Stimulated activated CD4-positive, alpha-beta T cell treated with anti-CD3 and anti-CD28 coated beads, TNF-alpha, amount 100 ng/mL, for 48 hours (primary cell): Measurements from ENCODE around the gene TMEM190.
A peak's percentile ranks its signal among the peaks of the same experiment; 100 is the strongest.
"Not testable (repeated sequence)": the region's sequence is repeated elsewhere in the genome, so short reads cannot be mapped to it uniquely, and the experiment has no call there.

Experiments
- DNase-seq, 3 donors: peaks; one replicate each; pipeline ENCODE4 v3.0.0-alpha.2; 2020; ENCODE audit warnings: low read depth in 3 of 3

The TMEM190 gene

GRCh38 chr19:55391191-55391670 lies 14.6 kb downstream of the TMEM190 start:
- DNase-seq = no peak

GRCh38 chr19:55391702-55392615 lies 15.3 kb downstream of the TMEM190 start:
- no peak for DNase-seq

- no peak for DNase-seq
Observed at GRCh38 chr19:55392820-55393761, 16.5 kb downstream of the TMEM190 start.

GRCh38 chr19:55398200-55398925 lies 21.7 kb downstream of the TMEM190 start:
- no peak for DNase-seq

DNA sequence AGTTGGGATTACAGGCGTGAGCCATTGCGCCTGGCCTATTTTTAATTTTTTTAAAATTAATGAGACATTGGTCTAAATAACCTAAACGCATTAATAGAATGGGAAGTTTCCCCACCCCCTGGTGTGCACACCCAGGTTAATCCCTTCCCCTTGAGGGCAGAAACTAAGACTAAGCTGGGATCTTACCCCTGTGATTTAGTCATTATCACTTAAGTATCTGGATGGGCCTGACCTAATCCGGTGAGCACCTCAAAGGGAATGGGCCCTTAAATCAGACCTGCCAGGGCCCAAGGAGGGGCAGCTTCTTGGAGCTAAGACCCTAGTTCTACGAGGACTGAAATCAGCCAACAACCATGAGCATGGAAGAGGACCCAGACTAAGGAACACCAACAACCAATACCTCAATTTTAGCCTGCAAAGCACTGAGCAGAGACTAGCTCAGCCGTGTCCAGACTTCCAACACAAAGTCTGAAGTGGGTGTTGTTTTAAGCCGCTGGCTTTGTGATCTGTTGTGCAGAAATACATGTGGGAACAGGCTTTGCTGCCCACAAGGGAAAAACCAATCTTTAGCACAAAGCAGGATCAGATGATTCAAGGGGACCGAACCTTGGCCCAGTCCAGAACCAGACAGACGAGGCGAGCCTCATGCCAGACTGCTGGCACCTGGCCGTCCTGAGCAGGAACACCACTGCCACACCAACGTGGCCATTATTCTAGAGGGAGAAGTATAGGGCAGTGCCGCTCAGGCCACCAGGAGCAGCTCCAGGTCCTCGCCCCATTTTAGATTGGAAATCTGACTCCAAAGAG lies 23.9 kb downstream of the TMEM190 start:
- DNase-seq = no peak

DNA sequence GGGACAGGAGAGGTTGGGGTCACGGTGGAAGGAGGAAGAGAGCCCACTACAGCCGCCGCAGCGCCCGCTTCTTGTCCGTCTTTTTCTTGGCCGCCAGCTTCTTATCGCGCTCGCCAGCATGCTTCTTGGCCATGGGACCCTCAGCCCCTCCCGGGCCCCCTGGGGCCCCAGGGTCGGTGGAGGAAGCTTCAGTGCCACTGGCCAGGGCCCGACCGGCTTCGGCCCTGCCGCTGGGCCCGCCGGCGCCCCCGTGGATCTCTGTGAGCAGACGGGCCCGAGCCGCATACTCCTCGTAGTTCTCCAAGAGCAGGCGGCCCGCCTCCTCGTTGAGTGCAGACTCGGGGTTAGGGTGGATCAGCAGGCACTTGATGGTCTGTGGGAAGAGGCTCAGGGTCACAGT lies 24.8 kb downstream of the TMEM190 start:
- not testable (repeated sequence) for DNase-seq

DNA sequence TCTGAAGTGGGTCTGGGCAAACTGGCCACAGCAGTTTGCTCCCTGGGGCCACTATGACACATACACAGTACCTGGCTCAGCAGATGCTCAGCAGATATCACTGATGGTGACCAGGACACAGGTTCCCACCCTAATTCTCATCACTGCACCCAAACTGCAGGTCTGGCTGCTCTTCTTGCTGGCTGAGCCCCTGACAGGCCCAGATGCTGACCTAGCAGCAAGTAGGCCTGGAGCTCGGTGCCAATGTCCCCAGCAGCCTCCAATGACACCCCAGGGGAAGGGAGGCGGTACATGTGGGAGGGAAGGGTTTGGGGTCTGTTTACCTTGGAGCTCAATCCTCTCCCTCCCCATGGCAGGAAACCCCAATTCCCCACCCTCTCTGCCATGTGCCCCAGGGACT lies 25.9 kb downstream of the TMEM190 start:
- DNase-seq = no peak

- no peak for DNase-seq
Observed at GRCh38 chr19:55405638-55406037, 29.0 kb downstream of the TMEM190 start.

GRCh38 chr19:55406091-55406825 lies 29.6 kb downstream of the TMEM190 start:
- no peak for DNase-seq

DNA sequence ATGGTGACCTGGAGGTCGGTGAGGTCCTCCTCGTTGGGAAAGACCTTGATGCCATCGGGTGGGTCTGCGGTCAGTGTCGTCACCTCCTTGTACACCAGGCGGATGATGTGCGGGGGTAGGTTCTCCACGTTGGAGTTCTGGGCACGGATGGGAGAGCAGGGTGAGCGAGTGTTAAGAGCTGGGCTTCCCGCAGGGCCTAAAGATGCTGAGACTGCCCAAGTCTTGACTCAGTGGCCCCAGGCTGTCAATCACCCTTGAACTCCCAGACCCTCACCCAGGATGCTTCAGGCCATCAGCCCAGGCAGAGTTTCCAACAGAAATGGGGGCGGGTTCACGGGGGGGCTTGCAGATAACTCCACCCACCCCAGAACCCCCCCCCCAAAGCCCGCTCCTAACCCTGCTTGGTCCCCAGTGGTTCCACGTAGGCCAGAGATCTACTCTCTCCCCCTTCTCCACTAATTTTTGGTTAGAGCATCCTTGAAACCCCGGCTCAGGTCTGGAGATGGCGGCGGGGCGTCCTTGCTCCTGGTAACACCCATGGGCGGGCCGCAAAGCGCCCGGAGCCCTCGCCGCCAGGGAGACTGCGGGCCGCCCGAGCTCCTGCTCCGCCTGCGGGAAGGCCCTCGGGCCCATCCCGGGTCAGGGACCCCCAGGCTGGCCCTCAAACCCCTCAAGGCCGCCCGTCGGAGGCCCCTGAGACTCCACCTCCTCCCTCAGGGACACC lies 30.4 kb downstream of the TMEM190 start:
- no peak for DNase-seq

DNA sequence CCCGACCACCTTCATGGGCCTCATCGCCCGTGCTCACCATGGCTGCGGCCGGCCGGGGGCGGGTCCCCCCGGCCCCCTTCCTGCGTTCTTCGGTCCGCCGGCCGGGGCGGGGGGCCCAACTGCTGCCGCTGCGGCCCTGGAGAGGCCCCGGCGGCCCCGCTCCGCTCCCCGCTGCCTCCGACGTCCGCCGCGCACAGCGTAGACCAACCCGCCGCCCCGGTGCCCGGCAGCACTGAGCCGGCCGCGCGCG lies 30.8 kb downstream of the TMEM190 start, which contains the start of gene UBE2S:
Gene UBE2S, minus strand, starts transcription at position 239 of the 250 bp plus-strand sequence. Its CDS starts 199 bp downstream, at position 40.
- not testable (repeated sequence) for DNase-seq

DNA sequence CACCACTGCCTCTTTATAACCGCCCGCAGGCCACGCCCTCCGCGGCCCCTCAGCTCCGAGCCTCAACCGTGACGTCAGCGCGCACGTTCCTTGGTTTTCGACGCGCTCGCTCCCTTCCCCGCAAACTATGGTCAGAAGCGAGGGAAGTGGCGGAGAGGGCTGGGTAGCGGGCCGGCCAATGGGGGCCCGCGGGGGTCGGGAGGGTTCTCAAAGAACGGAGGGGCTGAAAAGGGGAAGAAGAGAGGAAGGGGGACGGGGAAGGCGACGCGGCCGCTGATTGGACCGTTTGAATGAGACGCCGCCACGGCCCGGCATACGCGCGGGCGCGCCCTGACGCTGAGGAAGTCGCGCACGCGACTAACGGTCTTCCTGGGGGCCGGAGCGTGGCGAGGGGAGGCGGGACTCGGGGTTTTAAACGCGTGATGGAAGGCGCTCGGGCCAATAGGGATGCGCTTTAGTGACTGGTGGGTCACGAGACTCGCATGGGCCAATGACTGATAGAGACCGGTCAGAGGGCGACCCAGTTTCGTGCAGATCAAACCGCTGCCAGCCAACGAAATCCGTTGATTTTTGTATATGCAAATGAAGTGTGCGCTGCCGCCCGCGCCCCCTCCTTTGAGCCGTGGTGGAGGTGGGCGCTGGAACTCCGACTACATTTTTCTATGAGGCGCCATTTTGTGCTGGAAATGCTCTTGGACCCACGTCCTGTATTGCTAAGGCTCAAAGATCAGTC lies 31.3 kb downstream of the TMEM190 start:
- DNase-seq = peak; percentile 92 to 97 (median 95)

GRCh38 chr19:55408533-55408872 lies 31.9 kb downstream of the TMEM190 start:
- no peak for DNase-seq

DNA sequence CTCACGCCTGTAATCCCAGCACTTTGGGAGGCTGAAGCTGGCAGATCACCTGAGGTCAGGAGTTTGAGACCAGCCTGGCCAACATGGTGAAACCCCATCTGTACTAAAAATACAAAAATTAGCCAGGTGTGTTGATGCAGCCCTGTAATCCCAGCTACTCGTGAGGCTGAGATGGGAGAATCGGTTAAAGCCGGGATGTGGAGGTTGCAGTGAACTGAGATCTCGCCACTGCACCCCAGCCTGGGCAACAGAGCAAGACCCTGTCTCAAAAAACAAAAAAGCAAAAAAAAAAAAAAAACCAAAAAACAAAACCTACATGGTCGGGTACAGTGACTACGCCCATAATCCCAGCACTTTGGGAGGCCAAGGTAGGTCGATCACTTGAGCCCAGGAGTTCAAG lies 32.6 kb downstream of the TMEM190 start:
- not testable (repeated sequence) for DNase-seq

GRCh38 chr19:55410168-55410567 lies 33.5 kb downstream of the TMEM190 start:
- no peak for DNase-seq

GRCh38 chr19:55418185-55418584 lies 41.6 kb downstream of the TMEM190 start:
- peak in 1 of 3 donors; percentile 43 for DNase-seq

- DNase-seq = no peak
Observed at GRCh38 chr19:55419103-55419502, 42.5 kb downstream of the TMEM190 start.

DNA sequence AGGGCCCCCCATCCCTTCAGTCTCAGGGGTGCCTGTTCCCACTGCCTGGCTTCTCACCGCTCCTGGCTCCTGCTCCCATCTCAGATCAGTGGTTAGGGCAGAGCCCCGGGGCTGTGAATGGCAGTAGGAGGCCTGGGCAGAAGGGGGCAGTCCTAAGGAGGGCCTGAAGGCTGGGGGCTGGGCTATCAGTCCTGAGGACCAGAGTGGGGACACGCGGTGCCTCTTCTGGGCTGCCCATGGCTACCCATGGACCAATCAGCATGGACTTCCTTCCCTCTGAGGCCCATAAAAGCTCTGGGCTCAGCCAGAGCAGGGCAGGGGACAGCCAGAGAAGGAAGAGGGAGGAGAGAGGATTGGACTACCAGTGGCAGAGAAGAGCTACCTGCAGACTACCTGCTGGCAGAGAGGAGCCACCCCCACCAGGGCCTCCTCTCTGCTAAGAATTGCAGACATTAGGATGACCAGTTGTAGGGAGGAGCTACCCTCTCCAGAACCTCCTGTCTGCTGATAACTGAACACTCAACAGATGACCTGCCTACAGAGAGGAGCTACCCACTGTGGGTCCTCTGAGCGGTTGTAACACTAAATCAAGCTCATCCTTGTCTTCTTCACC lies 43.1 kb downstream of the TMEM190 start:
- DNase-seq = no peak
